Stimulated activated CD4-positive, alpha-beta T cell treated with anti-CD3 and anti-CD28 coated beads, Interleukin-12 subunit alpha, Interleukin-12 subunit beta, amount 100 ng/mL, for 48 hours (primary cell): ENCODE data around the gene LILRA6.
"Not testable (repeated sequence)": the region's sequence is repeated elsewhere in the genome, so short reads cannot be mapped to it uniquely, and the experiment has no call there.

Experiments
- DNase-seq, 3 donors: peaks; one replicate each; pipeline ENCODE4 v3.0.0-alpha.2; 2020; ENCODE audit warnings: low read depth in 2 of 3, low spot score in 1 of 3

Gene LILRA6

DNA sequence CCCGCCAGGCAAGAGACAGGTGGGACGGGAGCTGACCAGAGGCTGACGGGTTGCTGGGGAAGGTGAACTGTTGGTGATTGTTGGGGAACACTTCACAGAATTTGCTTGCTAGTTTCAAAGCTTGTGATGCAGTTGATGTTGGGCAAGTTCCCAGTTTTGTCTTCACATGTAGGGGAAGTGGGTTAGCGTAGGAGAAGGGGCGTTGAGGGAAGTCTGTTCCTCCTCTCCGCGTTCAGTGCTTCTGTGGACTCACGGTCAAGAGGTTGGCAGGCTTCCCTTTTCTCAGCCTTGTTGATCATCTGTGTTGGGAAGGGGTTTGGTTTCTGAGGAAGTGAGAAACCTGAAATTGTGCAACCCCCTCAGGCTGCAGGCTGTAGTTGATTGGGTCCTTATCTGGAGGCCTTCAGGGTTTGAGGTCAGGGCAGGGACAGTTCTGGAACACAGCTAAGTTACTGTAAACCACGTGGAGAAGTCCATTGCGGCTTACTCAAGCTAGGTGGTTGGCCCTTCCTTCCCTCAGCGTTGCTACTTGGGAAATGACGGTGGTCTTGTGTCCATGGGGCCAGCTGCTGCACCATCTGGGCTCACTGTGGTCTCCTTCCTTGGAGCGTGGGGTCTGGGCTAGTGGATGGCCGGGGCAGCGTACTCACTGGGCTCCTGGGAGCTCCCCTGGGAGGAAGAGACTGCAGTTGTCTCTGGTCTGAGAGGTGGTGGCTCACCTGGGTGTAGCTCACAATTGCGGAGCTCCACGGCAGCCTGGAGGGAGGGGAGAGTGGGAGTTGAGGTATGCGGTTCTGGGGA lies 34.4 kb downstream of the LILRA6 start:
- DNase-seq, result peak; percentile 54 to 65 (median 59)

DNA sequence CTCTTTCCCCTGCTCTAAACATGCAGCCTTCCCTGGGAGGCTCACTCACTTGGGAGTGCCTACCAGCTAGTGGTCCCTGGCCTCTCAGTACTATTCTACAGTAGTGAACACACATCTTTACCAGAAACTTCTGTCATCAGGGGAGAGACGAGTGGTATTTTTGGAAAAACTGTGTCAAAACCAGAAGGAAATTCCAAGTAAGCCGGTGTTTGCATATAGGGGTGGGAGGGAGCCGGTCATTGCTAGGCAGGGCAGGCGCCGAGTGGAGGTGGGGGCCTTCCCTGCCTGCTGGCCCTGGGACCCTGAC lies 35.0 kb downstream of the LILRA6 start:
- DNase-seq, result no peak

DNA sequence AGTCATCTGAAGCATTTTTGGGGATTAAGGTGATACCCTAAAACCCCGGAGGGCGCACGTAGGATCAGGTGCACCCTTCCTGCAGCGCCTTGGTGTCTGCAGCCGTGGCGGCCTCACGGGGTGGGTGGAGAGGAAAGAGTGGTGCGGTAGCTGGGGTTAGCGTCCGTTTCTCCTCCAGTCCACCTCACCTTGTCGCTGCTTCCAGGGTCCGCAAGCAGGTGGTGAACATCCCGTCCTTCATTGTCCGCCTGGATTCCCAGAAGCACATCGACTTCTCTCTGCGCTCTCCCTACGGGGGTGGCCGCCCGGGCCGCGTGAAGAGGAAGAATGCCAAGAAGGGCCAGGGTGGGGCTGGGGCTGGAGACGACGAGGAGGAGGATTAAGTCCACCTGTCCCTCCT lies 35.4 kb downstream of the LILRA6 start:
- not testable (repeated sequence) for DNase-seq

DNA sequence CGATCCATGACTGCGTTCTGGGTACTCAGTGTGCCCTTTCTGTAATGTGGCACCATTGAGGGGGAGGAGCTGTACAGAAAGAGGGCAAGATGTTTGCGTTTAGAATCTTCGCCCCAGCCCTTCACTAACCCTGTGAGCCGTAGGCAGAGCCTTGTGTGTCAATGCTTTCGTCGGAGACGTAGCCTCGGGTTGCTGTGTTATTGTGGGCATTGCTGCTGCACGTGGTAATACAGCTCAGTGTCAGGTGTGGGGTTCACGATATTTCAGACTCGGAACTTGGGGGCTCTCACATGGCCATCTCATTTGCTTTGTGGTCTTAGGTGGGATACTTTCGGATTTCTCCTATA lies 35.8 kb downstream of the LILRA6 start:
- DNase-seq, result no peak

DNA sequence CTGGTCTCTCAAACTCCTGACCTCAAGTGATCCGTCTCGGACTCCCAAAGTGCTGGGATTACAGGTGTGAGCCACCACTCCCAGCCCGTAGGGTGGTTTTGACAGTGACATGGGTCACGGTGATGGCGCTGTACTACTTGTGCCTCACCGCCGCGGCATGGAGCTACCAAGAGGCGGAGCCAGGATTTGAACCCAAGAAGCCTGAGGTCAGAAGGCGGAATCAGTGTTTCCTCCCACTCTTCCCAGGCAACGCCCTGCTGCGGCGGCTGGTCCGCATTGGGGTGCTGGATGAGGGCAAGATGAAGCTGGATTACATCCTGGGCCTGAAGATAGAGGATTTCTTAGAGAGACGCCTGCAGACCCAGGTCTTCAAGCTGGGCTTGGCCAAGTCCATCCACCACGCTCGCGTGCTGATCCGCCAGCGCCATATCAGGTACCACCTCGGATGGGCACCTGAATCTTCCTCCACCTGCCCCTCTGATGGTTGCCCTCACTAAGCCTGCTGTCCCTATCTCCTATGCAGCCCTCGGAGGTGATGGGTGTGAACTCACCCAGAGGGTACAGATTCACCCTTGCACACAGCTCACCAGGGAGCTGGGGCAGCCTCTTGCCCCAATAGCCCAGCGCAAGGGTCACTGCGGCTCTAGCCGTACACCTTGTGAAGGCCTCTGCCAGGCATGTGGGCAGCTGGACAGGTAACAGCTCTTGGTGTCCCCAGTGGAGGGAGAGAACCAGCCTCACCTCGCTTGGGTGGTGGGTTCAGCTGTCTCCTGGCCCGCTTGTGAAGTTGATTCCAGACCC lies 36.4 kb downstream of the LILRA6 start:
- no peak for DNase-seq

DNA sequence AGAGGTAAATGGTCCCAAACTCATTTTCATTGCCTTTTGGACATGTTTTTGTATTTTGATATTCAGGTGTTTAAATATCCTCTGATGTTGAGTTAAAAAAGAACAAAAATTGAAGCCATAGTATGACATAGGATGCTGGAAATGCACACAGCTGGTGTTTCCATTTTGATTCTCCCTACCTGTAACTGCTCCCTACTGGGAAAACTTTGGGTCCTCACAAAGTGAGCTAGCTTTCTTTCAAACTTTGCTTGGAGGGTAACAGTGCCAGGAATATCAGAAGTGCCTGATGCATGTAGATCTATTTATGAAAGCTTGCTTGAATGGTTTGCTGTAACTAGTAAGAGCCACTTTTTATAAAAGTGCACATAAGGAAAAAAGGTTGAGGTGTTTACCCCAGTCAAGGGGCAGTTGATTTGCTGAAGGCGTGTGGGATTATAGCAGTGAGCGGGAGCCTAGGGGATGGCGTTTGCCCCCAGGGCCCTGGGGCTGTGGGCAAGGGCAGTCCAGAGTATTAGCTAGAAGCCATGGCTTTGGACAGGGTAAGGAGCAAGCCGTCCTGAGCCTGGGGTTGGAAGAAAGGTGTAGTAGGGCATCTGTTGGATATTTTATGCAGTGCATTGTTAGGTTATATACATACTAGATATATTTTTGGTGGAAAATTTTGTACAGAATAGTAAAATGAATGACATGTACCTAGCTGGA lies 37.7 kb downstream of the LILRA6 start:
- DNase-seq, result no peak

DNA sequence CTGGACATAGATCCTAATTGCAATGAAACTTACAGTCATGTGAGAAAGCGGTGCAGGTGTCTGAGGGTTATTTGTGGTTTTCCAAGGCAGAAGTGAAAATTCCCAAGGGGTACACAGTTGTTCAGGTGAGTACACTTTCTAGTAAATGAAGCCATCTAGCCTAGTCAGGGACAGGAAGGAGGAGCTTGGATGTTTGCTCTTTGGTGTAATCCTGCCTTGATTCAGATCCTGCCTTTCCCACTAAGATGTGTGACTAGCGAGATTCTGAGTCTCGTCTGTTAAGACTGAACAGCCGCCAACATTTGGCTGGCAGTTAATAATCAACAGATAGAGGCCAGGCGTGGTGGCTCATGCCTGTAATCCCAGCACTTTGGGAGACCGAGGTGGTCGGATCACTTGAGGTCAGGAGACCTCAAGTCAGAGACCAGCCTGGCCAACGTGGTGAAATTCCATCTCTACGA lies 39.4 kb downstream of the LILRA6 start:
- DNase-seq, result no peak

DNA sequence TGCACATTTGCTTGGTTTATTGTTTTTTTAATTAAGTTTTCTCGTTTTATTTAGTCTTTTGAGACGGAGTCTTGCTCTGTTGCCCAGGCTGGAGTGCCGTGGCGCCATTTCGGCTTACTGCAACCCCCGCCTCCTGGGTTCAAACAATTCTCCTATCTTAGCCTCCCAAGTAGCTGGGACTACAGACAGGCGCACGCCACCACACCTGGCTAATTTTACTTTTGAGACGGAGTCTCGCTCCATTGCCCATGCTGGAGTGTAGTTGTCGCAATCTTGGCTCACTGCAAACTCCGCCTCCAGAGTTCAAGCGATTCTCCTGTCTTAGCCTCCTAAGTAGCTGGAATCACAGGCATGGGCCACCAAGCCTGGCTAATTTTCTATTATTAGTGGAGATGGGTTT lies 40.6 kb downstream of the LILRA6 start:
- DNase-seq, result no peak

DNA sequence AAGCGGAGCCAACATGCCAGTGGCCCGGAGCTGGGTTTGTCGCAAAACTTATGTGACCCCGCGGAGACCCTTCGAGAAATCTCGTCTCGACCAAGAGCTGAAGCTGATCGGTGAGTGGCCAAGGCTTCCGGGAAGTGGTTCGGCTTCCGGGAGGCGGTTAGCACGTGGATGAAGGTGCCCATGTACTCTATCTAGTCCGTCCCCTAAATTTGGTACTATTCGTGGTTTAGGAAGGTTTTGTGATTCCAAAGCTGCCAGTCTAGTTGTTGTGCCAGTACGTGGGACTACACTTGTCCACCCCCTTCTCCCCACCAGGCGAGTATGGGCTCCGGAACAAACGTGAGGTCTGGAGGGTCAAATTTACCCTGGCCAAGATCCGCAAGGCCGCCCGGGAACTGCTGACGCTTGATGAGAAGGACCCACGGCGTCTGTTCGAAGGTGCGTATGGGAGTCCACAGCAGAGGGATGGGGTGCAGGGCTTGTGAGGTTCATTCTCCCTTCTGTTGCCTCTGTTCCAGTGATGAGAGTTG lies 41.4 kb downstream of the LILRA6 start:
- DNase-seq, result no peak

DNA sequence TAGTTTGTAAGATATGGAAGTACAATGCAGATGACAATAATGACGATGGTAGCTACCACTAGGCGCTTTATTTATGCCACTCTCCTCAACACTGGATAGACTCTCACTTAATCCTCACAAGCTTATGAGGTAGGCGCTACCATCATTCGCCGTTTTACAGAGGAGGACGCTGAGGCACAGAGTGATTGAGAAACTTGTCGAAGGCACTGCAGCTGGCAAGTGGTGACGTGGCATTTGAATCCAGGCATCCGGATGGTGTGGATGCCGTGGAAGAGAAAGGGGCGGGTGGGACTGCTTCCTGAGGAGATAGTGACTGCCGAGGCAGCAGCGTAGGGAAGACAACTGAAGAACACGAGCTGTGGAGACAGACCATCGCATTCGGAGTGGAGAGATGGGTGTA lies 43.2 kb downstream of the LILRA6 start:
- no peak for DNase-seq

DNA sequence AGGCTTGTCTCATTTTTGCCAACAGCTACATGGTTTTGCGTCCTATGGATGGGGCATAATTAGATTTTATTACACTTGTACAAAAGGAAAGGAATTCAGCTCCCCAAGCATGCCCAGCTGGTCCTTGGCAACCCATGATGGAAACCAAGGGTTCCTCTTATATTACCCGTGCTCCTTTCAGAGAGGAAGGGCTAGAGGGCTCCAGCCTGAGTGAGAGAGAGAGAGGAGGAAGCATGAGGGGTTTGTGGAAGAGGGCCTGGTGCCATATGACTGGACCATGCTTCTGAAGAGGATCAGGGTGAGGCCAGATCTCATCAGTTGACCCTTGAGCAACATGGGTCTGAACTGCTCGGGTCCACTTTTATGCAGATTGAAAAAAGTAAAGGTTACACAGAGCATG lies 45.5 kb downstream of the LILRA6 start:
- no peak for DNase-seq

DNA sequence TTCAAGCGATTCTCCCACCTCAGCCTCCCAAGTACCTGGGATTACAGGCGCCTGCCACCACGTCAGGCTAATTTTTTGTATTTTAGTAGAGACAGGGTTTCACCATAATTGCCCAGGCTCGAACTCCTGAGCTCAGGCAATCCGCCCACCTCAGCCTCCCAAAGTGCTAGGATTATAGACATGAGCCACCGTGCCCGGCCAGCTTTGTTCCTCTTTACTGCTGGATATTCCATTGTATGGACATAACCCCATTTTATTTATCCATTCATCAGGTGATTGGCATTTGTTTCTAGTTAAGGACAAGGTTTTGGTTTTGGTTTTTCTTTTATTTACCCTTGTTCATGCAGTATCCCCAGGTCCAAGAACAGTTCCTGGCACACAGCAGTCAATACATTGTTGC lies 46.1 kb downstream of the LILRA6 start:
- DNase-seq, result no peak

DNA sequence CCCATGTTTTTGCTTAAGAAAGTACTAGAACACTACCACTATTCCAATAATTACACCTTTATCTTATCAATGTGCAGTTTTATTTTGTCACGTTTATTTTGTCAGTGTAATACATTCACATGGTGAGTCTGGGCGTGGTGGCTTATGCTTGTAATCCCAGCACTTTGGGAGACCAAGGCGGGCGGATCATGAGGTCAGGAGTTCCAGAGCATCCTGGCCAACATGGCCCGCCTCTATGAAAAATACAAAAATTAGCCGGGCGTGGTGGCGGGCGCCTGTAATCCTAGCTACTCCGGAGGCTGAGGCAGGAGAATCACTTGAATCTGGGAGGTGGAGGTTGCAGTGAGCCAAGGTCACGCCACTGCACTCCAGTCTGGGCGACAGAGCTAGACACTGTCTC lies 48.1 kb downstream of the LILRA6 start:
- DNase-seq, result not testable (repeated sequence)

DNA sequence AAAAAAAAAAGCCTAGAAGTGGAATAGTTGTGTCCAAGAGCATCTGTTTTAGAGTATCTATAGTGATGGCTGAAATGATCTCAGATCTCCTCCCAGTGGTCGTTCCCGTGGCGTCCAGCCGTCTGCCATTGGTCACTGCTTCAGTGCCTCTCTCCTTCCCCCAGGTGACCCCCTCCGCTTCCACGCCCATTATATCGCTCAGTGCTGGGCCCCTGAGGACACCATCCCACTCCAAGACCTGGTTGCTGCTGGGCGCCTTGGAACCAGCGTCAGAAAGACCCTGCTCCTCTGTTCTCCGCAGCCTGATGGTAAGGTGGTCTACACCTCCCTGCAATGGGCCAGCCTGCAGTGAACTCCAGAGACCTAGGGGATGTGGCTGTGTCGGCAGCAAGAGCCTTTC lies 49.6 kb downstream of the LILRA6 start:
- DNase-seq, result no peak

DNA sequence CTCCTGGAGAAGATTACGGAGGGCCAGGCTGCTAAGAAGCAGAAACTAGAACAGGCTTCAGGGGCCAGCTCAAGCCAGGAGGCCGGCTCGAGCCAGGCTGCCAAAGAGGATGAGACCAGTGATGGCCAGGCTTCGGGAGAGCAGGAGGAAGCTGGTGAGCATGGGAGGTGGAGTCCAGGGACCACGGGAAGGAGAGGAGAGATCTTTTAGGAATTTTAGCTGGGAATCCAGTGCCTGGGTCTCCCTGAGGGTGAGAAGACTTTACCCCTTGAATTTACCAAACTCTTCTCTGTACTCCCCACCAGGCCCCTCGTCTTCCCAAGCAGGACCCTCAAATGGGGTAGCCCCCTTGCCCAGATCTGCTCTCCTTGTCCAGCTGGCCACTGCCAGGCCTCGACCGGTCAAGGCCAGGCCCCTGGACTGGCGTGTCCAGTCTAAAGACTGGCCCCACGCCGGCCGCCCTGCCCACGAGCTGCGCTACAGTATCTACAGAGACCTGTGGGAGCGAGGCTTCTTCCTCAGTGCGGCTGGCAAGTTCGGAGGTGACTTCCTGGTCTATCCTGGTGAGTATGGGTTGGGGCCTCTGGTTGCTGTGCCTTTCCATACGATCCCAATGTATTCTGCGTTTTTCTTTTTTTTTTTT lies 50.7 kb downstream of the LILRA6 start:
- no peak for DNase-seq

DNA sequence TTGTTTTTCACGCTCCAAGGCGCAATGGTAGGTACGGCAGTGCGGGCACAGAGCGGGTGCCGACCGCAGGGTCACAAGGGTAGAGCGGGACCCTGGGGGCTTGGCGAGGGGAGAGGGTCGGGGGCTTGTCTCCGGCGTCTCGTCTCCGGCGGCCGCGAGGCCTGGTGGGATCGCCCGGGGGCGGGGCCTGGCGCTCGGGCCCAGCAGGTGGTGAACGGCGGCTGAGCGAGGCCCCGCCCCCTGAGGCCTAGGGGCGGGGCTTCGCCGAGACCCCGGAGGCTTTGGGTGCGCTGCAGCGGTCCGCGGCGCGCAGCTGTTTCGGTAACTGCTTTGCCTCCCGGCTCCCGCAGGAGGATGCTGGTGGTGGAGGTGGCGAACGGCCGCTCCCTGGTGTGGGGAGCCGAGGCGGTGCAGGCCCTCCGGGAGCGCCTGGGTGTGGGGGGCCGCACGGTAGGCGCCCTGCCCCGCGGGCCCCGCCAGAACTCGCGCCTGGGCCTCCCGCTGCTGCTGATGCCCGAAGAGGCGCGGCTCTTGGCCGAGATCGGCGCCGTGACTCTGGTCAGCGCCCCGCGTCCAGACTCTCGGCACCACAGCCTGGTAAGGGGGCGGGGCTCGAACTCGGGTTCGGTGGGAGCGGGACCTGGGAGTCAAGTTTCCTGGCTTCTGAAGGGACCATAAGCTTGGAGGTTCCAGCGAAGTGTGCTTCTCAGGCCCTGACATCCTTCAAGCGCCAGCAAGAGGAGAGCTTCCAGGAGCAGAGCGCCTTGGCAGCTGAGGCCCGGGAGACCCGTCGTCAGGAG lies 51.4 kb downstream of the LILRA6 start, which contains the start of gene TSEN34:
Gene TSEN34 (plus strand): TSS at position 298 of the 800 bp plus-strand sequence. CDS start 57 bp downstream, at position 355.
- DNase-seq, result peak in 2 of 3 donors; percentile 71 to 80

DNA sequence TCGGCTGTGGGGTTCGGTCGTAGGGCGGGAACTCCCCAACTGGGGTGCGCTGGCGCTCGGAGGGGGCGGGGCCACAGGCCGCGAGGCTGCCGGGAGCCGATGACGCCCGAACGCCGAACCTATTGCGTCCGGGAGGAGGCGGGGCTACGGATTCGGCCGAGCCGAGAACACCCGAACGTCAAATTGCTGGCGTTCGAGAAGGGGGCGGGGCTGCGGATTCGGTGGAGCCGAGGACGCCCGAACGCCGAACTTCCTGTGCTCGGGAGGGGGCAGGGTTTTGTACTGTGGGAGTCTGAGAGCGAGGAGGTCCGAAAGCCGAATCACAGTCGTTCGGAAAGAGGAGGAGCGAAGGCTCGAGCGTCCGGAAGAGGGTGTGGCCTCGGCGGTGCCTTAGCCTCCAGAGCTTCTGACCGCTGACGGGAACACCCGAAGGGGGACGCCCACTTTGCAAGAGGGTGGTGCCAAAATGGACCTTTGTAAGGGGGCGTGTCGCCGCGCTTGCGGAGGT lies 52.0 kb downstream of the LILRA6 start:
- DNase-seq, result peak; percentile 100

DNA sequence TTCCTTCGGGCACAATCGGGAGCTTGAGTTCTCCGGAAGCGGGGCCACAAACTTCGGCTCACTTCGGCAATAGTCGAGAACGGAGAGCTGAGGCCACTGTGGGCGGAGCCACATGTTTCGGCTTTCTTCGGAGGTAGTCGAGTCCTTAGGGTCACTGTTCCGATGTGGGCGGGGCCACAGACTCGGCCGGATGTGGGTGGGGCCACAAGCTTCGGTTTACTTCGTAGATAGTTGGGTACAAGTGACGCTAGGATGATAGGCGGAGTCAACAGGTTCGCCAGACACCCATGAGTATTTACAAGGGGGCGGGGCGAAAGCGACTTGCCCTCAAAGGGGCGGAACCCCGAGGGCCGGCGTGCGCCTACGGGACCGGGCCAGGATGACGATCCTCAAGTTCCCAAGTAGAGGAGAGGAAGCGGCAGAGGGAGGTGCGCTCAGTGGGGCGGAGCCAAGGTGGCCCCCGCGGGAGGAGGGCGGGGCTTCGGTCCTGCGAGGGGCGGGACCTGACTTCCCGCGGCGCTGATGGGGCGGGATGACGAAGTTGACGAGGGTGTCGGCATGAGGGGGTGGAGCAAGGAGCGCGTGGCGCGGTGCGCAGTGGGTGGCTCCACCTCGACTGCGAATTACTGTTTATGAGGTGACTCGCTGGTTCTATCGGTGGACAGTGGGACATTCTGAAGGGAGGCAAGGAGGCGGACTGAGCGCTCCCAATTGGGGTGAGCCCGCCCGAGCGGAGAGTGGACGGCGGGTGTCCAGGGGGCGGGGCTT lies 52.7 kb downstream of the LILRA6 start:
- DNase-seq, result peak; percentile 100

DNA sequence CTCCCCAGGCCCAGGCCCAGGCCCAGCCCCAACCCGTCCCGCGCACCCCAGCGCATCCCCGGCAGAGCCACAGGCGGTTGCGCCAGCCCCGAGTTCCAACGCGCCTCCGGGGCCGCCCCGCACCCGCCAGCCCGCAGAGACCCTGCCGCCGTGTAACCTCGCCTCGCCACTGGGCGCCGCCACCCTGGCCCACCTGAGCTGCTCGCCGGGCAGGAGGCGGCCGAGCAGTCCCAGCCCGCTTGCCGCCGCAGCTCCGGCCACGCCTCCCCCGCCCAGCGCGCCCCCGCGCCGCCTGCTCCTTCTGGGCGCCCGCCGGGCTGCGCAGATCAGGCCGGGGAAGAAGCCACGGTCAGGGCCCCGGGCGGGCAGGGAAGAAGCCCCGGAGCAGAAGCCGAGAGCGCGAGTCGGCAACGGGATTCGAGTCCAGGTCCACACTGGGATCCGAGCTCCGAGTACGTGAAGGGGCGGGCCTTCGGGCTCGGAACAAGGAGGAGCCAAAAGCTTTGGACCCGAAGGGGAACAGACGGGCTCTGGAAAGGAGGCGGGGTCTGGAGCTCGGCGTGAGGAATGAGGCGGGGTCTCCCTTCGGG lies 53.4 kb downstream of the LILRA6 start, which contains the start of gene MBOAT7:
Gene MBOAT7 (minus strand): TSS at position 436 of the 590 bp plus-strand sequence. CDS start 1,072 bp downstream, outside the sequence.
- no peak for DNase-seq
